Measurements from ENCODE around the gene BTNL3.
"Not testable (repeated sequence)": the region's sequence is repeated elsewhere in the genome, so short reads cannot be mapped to it uniquely, and the experiment has no call there.

Gene BTNL3

GRCh38 chr5:181024245-181025064 is 35.8 kb downstream of the BTNL3 start:
- DNase-seq, result no peak

- no peak for DNase-seq
Measured at GRCh38 chr5:181027452-181028031, 38.9 kb downstream of the BTNL3 start.

GRCh38 chr5:181028032-181028819 is 39.6 kb downstream of the BTNL3 start:
- no peak for DNase-seq

- DNase-seq, result no peak
Measured at GRCh38 chr5:181031716-181032115, 43.1 kb downstream of the BTNL3 start.

- DNase-seq, result no peak
Measured at GRCh38 chr5:181035991-181036815, 47.6 kb downstream of the BTNL3 start.

GRCh38 chr5:181036816-181037364 is 48.2 kb downstream of the BTNL3 start:
- DNase-seq, result no peak

GRCh38 chr5:181037365-181037861 is 48.8 kb downstream of the BTNL3 start:
- DNase-seq, result no peak

- DNase-seq, result no peak
Measured at GRCh38 chr5:181039471-181039870, 50.8 kb downstream of the BTNL3 start.

- DNase-seq, result no peak
Measured at GRCh38 chr5:181039931-181040630, 51.4 kb downstream of the BTNL3 start, which contains the start of gene BTNL9. Gene BTNL9, plus strand, starts transcription at chr5:181040266. Its CDS starts 5,224 bp downstream, at chr5:181045490.

- no peak for DNase-seq
Measured at GRCh38 chr5:181040631-181040945, 51.9 kb downstream of the BTNL3 start.

- no peak for DNase-seq
Measured at GRCh38 chr5:181041043-181041442, 52.4 kb downstream of the BTNL3 start.

- no peak for DNase-seq
Measured at GRCh38 chr5:181042036-181042713, 53.5 kb downstream of the BTNL3 start.

- no peak for DNase-seq
Measured at GRCh38 chr5:181042722-181043121, 54.1 kb downstream of the BTNL3 start.

- DNase-seq, result no peak
Measured at GRCh38 chr5:181043285-181044092, 54.8 kb downstream of the BTNL3 start.

- DNase-seq, result no peak
Measured at GRCh38 chr5:181044093-181044599, 55.5 kb downstream of the BTNL3 start.

GRCh38 chr5:181044662-181045305 is 56.1 kb downstream of the BTNL3 start:
- no peak for DNase-seq

GRCh38 chr5:181045316-181045715 is 56.7 kb downstream of the BTNL3 start:
- DNase-seq, result no peak

- DNase-seq, result not testable (repeated sequence)
Measured at GRCh38 chr5:181045857-181046256, 57.2 kb downstream of the BTNL3 start.

GRCh38 chr5:181047288-181047687 is 58.6 kb downstream of the BTNL3 start:
- DNase-seq, result no peak

Data from NCI-H1092 treated with DMSO at 0.1 percent for 48 hours (cell line).